Measurements from ENCODE around the gene MGAT5. TPM values are rescaled to one million over a fixed set of nuclear protein-coding genes. Genes with fewer than 3 reads are reported as not detected.

Gene MGAT5
- total RNA-seq, 1 experiment from 2014 or later, result 52.4 TPM

GRCh38 chr2:134469516-134470115, 215.7 kb downstream of the MGAT5 start:
- peaks cover 17% of the 10 kb centered on the region for H3K9me3 Mint-ChIP-seq
- ChIA-PET CTCF (interaction anchor here (1.0 to 3.6 kb wide), 6 partner anchors 9 to 429 kb away, joined by 3 to 29 read pairs (median 5); no protein-coding TSS in a partner anchor), POLR2A (no interaction called here)
- H3K4me3 Mint-ChIP-seq, result no peak overlapping the region
- no peaks in the 10 kb centered on the region; the same call in 1 of the 2 replicates for H3K27me3 Mint-ChIP-seq (ENCODE audit: low read depth)
- H3K36me3 Mint-ChIP-seq, result no peaks in the 10 kb centered on the region
- TF ChIP-seq NFATC4 (CRISPR knock-in tag; IDR thresholded peaks at IDR 0.05) (no peak), ATF1 (CRISPR knock-in tag; IDR thresholded peaks at IDR 0.05) (no peak), ZMAT4 (CRISPR knock-in tag; IDR thresholded peaks at IDR 0.05) (no peak), SOX15 (CRISPR knock-in tag; IDR thresholded peaks at IDR 0.05) (no peak), ELF4 (CRISPR knock-in tag; IDR thresholded peaks at IDR 0.05; ENCODE audit: low read depth) (no peak), MXD4 (CRISPR knock-in tag; IDR thresholded peaks at IDR 0.05; ENCODE audit: borderline replicate concordance) (no peak), PREB (CRISPR knock-in tag; IDR thresholded peaks at IDR 0.05; ENCODE audit: borderline replicate concordance) (no peak), USF2 (CRISPR knock-in tag; IDR thresholded peaks at IDR 0.05) (no peak), KAT7 (CRISPR knock-in tag; IDR thresholded peaks at IDR 0.05; ENCODE audit: borderline replicate concordance) (no peak), ZNF138 (CRISPR knock-in tag; conservative IDR thresholded peaks at IDR 0.05) (no peak), ESRRA (CRISPR knock-in tag; IDR thresholded peaks at IDR 0.05; ENCODE audit: borderline replicate concordance) (no peak), JAZF1 (CRISPR knock-in tag; IDR thresholded peaks at IDR 0.05) (no peak), FOXP1 (CRISPR knock-in tag; IDR thresholded peaks at IDR 0.05; ENCODE audit: borderline replicate concordance) (no peak), SMAD3 (CRISPR knock-in tag; IDR thresholded peaks at IDR 0.05; ENCODE audit: borderline replicate concordance) (no peak), AR (CRISPR knock-in tag; IDR thresholded peaks at IDR 0.05) (no peak), ZBTB21 (CRISPR knock-in tag; IDR thresholded peaks at IDR 0.05; ENCODE audit: borderline replicate concordance) (no peak)
- H3K4me1 Mint-ChIP-seq, result no peaks in the 10 kb centered on the region; the same call in 1 of the 2 replicates
- ATAC-seq (peak; percentile 68), DNase-seq (ENCODE audit: low spot score) (no peak)
- no peak overlapping the region for H3K27ac Mint-ChIP-seq

GRCh38 chr2:134470561-134471168, 216.8 kb downstream of the MGAT5 start:
- DNase-seq (ENCODE audit: low spot score) (no peak), ATAC-seq (no peak)
- H3K4me1 Mint-ChIP-seq, result no peaks in the 10 kb centered on the region; the same call in 1 of the 2 replicates
- no peaks in the 10 kb centered on the region for H3K36me3 Mint-ChIP-seq
- no peak overlapping the region for H3K4me3 Mint-ChIP-seq
- H3K9me3 Mint-ChIP-seq, result peaks cover 17% of the 10 kb centered on the region
- POLR2A ChIA-PET, result no interaction called here
- no peaks in the 10 kb centered on the region; the same call in 1 of the 2 replicates for H3K27me3 Mint-ChIP-seq (ENCODE audit: low read depth)
- no peak overlapping the region for H3K27ac Mint-ChIP-seq
- TF ChIP-seq NR1H2 (CRISPR knock-in tag; IDR thresholded peaks at IDR 0.05) (no peak), ZNF138 (CRISPR knock-in tag; conservative IDR thresholded peaks at IDR 0.05) (no peak), ETV6 (CRISPR knock-in tag; IDR thresholded peaks at IDR 0.05) (no peak), NR3C1 (CRISPR knock-in tag; conservative IDR thresholded peaks at IDR 0.05; ENCODE audit: low read depth) (no peak), TEAD1 (CRISPR knock-in tag; IDR thresholded peaks at IDR 0.05) (no peak), IRF2 (CRISPR knock-in tag; IDR thresholded peaks at IDR 0.05; ENCODE audit: borderline replicate concordance, low read depth) (no peak), ZNF232 (CRISPR knock-in tag; IDR thresholded peaks at IDR 0.05) (no peak), GABPB1 (CRISPR knock-in tag; IDR thresholded peaks at IDR 0.05) (no peak), ARID4B (CRISPR knock-in tag; IDR thresholded peaks at IDR 0.05; ENCODE audit: borderline replicate concordance) (no peak), HMGA2 (CRISPR knock-in tag; IDR thresholded peaks at IDR 0.05) (no peak), MXD4 (CRISPR knock-in tag; IDR thresholded peaks at IDR 0.05; ENCODE audit: borderline replicate concordance) (no peak), KAT7 (CRISPR knock-in tag; IDR thresholded peaks at IDR 0.05; ENCODE audit: borderline replicate concordance) (no peak)
- CTCF ChIA-PET, result interaction anchor here (1.0 to 3.6 kb wide), 3 partner anchors 10 to 59 kb away, joined by 3 to 29 read pairs (median 21); no protein-coding TSS in a partner anchor
